Suprapubic skin (tissue), 4 donors: ENCODE measurements around the gene NRF1. TPM values are rescaled to one million over a fixed set of nuclear protein-coding genes. Genes with fewer than 3 reads are reported as not detected.

Experiments
- DNase-seq, 2 donors: peaks; one replicate each; pipeline ENCODE4 v3.0.0-alpha.2; 2019; ENCODE audit warnings: low spot score in 2 of 2
- H3K27ac ChIP-seq: fragments of 200-600 bp; sonication (generic); one replicate; pipeline ENCODE4 v1.5.1; 2019
- H3K27me3 ChIP-seq: fragments of 200-600 bp; sonication (generic); one replicate; pipeline ENCODE4 v1.5.1; 2019
- H3K36me3 ChIP-seq: fragments of 200-600 bp; sonication (generic); one replicate; pipeline ENCODE4 v1.5.1; 2019
- H3K4me1 ChIP-seq: fragments of 200-600 bp; sonication (generic); one replicate; pipeline ENCODE4 v1.5.1; 2019
- H3K4me3 ChIP-seq: fragments of 200-600 bp; sonication (generic); one replicate; pipeline ENCODE4 v1.5.1; 2019; ENCODE audit warnings: mild to moderate bottlenecking
- H3K9me3 ChIP-seq: fragments of 200-600 bp; sonication (generic); one replicate; pipeline ENCODE4 v1.5.1; 2019
- EP300 ChIP-seq: sonication (generic); formaldehyde crosslinking; IDR thresholded peaks from one replicate; pipeline ENCODE4 v1.6.1; 2017; ENCODE audit warnings: antibody characterized with exemption
- POLR2A ChIP-seq, 2 donors: fragments of 450-650 bp; IDR thresholded peaks; one replicate each; pipeline ENCODE4 v1.6.1; 2017; ENCODE audit warnings: antibody characterized with exemption in 2 of 2, mild to moderate bottlenecking in 2 of 2, moderate library complexity in 2 of 2
- POLR2AphosphoS5 ChIP-seq, 3 donors: sonication (generic); formaldehyde crosslinking; IDR thresholded peaks; one replicate each; pipeline ENCODE4 v1.6.1; 2017; ENCODE audit warnings: antibody characterized with exemption in 3 of 3
- WGBS: methylation state at CpG from one replicate; pipeline ENCODE4 v1.1.5; 2018; 5-methylcytosine and 5-hydroxymethylcytosine counted together
- total RNA-seq, 4 donors: library from RNA; depleted of rRNA; stranded (reverse); fragments of >200 nt; gene quantifications; one replicate each; pipeline ENCODE4 v1.1.0, GENCODE V29; 2016
- TF ChIP-seq, protein P1 (sequence below), 2 donors: fragments of 200-600 bp in 1 of 2; fragments of 450-650 bp in 1 of 2; sonication (generic) in 1 of 2; IDR thresholded peaks; one replicate each; pipeline ENCODE4 v1.5.1; 2016 to 2019; ENCODE audit warnings: antibody characterized with exemption in 2 of 2, mild to moderate bottlenecking in 1 of 2, moderate library complexity in 1 of 2

The NRF1 gene
- total RNA-seq, 4 donors from 2014 or later = 11.7 to 33.2 (median 15.5) TPM

- Histone ChIP-seq H3K4me1 (no peaks in the 10 kb centered on the region), H3K4me3 (no peak overlapping the region), H3K36me3 (peaks cover 84% of the 10 kb centered on the region), H3K27me3 (no peaks in the 10 kb centered on the region), H3K27ac (no peak overlapping the region), H3K9me3 (no peaks in the 10 kb centered on the region)
- TF ChIP-seq POLR2A (IDR thresholded peaks at IDR 0.05) = no peak
- no peak for TF ChIP-seq POLR2AphosphoS5 (IDR thresholded peaks at IDR 0.05)
- no peak for TF ChIP-seq EP300
- TF ChIP-seq, protein P1, sequence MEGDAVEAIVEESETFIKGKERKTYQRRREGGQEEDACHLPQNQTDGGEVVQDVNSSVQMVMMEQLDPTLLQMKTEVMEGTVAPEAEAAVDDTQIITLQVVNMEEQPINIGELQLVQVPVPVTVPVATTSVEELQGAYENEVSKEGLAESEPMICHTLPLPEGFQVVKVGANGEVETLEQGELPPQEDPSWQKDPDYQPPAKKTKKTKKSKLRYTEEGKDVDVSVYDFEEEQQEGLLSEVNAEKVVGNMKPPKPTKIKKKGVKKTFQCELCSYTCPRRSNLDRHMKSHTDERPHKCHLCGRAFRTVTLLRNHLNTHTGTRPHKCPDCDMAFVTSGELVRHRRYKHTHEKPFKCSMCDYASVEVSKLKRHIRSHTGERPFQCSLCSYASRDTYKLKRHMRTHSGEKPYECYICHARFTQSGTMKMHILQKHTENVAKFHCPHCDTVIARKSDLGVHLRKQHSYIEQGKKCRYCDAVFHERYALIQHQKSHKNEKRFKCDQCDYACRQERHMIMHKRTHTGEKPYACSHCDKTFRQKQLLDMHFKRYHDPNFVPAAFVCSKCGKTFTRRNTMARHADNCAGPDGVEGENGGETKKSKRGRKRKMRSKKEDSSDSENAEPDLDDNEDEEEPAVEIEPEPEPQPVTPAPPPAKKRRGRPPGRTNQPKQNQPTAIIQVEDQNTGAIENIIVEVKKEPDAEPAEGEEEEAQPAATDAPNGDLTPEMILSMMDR (IDR thresholded peaks at IDR 0.05) = no peak
- no peak for DNase-seq
- WGBS = 74% methylated on average over 5 of the region's 5 CpGs
Measured at GRCh38 chr7:129728875-129729467, 117.5 kb downstream of the NRF1 start.

DNA sequence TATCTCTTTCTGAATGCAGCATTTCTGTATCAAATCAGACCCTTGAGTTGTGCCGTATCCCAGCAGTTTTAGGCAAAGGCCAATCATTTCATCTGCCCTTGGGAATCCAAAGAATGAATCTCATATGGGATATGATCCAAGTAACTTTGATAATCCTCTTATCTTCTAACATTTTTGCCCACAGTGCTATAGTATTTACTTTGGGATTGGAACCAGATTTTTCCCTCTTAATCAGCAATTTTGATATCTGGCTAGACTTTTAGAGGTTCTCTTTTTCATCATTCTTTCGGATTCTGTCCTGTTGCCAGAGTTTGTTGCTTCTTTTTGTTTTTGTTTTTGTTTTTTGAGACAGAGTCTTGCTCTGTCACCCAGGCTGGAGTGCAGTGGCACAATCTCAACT lies 118.0 kb downstream of the NRF1 start:
- H3K27ac ChIP-seq = no peak overlapping the region
- no peak for DNase-seq
- TF ChIP-seq POLR2AphosphoS5 (IDR thresholded peaks at IDR 0.05) (no peak), POLR2A (IDR thresholded peaks at IDR 0.05) (no peak), EP300 (no peak)
- TF ChIP-seq, protein P1 (IDR thresholded peaks at IDR 0.05) = no peak
- no peaks in the 10 kb centered on the region for H3K27me3 ChIP-seq
- peaks cover 85% of the 10 kb centered on the region for H3K36me3 ChIP-seq
- WGBS = 88% methylated on average over 2 of the region's 2 CpGs
- no peaks in the 10 kb centered on the region for H3K9me3 ChIP-seq
- H3K4me1 ChIP-seq = no peaks in the 10 kb centered on the region
- H3K4me3 ChIP-seq = no peak overlapping the region

DNA sequence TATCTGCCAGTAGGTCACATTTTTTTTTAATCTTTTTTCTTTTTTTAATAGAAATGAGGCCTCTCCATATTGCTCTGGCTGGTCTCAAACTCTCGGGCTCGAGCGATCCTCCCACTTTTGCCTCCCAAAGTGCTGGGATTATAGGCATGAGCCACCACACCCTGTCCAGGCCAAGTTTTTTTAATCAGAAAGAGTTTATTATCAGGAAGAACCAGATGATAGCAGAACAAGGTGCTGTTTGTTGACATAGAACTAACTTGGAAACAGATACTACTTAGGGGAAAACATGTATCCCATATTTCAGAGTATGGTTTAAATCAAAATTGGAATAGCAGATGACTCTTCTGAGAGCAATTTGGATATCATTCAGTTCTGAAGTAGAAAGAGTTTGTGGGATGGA lies 118.6 kb downstream of the NRF1 start:
- Histone ChIP-seq H3K9me3 (no peaks in the 10 kb centered on the region), H3K27ac (no peak overlapping the region), H3K4me1 (no peaks in the 10 kb centered on the region), H3K27me3 (no peaks in the 10 kb centered on the region), H3K4me3 (no peak overlapping the region), H3K36me3 (peaks cover 86% of the 10 kb centered on the region)
- DNase-seq = no peak
- 99% methylated on average over 3 of the region's 3 CpGs for WGBS
- TF ChIP-seq POLR2AphosphoS5 (IDR thresholded peaks at IDR 0.05) (no peak), EP300 (no peak), POLR2A (IDR thresholded peaks at IDR 0.05) (no peak)
- TF ChIP-seq, protein P1 (IDR thresholded peaks at IDR 0.05) = no peak

GRCh38 chr7:129734400-129734799 lies 122.9 kb downstream of the NRF1 start:
- Histone ChIP-seq H3K36me3 (peaks cover 82% of the 10 kb centered on the region), H3K4me1 (no peaks in the 10 kb centered on the region), H3K27me3 (no peaks in the 10 kb centered on the region), H3K4me3 (no peak overlapping the region), H3K27ac (no peak overlapping the region), H3K9me3 (no peaks in the 10 kb centered on the region)
- TF ChIP-seq POLR2AphosphoS5 (IDR thresholded peaks at IDR 0.05) (no peak), POLR2A (IDR thresholded peaks at IDR 0.05) (no peak), EP300 (no peak)
- TF ChIP-seq, protein P1 (IDR thresholded peaks at IDR 0.05) = no peak
- 93% methylated on average over 5 of the region's 5 CpGs for WGBS
- DNase-seq = no peak

DNA sequence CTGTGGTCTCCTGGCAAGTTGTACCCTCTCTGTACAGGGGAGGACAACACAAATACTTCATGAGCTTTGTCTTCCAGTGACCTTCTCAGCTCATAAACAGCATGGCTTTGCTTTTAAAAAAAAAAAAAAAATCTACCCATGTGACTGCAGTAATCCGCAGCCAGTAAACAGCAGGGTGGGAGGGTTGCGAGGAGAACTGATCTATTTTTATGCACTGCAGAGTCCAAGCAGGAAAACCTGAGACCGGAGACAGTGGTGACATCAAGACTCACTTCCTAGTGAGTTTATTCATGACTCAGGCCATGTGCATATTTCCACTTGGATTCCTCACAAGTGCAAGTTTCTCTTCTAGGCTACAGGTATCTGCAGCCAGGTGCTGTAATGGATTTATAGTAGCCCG lies 127.9 kb downstream of the NRF1 start:
- no peak for DNase-seq
- Histone ChIP-seq H3K27ac (no peak overlapping the region), H3K36me3 (peaks cover 73% of the 10 kb centered on the region), H3K9me3 (no peaks in the 10 kb centered on the region), H3K4me3 (no peak overlapping the region), H3K27me3 (no peaks in the 10 kb centered on the region), H3K4me1 (no peaks in the 10 kb centered on the region)
- no peak for TF ChIP-seq POLR2AphosphoS5 (IDR thresholded peaks at IDR 0.05)
- 72% methylated on average over 4 of the region's 4 CpGs for WGBS
